ENCODE measurements around the gene BOK. TPM values are rescaled to one million over a fixed set of nuclear protein-coding genes. Genes with fewer than 3 reads are reported as not detected.

BOK gene
- total and polyA plus RNA-seq, 2 of the 13 experiments (the other 11 are each of a cell fraction or from before 2014, with no cell fraction given), result 35.5 to 39.2 TPM

GRCh38 chr2:241546771-241547498 is 11.6 kb upstream of the BOK start (continued):
- TF ChIP-seq ZNF709 (CRISPR knock-in tag; IDR thresholded peaks at IDR 0.05) (0 out of 2 replicates have a peak, but pooled peaks have one; percentile 13), ZBTB38 (CRISPR knock-in tag; IDR thresholded peaks at IDR 0.05) (peak; percentile 69), PAXIP1 (CRISPR knock-in tag; conservative IDR thresholded peaks at IDR 0.05) (peak; percentile 78), ZSCAN5A (CRISPR knock-in tag; IDR thresholded peaks at IDR 0.05; ENCODE audit: borderline replicate concordance) (no peak), NR1H2 (CRISPR knock-in tag; IDR thresholded peaks at IDR 0.05; ENCODE audit: borderline replicate concordance, low read depth) (peak; percentile 48; the same call in 1 of the 2 replicates), RXRA (CRISPR knock-in tag; IDR thresholded peaks at IDR 0.05) (peak; percentile 34; the same call in 1 of the 2 replicates), ZBED4 (CRISPR knock-in tag; IDR thresholded peaks at IDR 0.05; ENCODE audit: borderline replicate concordance) (no peak), GMEB1 (CRISPR knock-in tag; IDR thresholded peaks at IDR 0.05; ENCODE audit: borderline replicate concordance) (0 out of 2 replicates have a peak, but pooled peaks have one; percentile 21), ZNF724P (CRISPR knock-in tag; IDR thresholded peaks at IDR 0.05; ENCODE audit: borderline replicate concordance) (peak; percentile 91), ZMYM4 (CRISPR knock-in tag; IDR thresholded peaks at IDR 0.05) (peak; percentile 17; the same call in 1 of the 2 replicates), BORCS8-MEF2B (CRISPR knock-in tag; IDR thresholded peaks at IDR 0.05) (no peak; the same call in 1 of the 2 replicates), CENPBD1 (CRISPR knock-in tag; IDR thresholded peaks at IDR 0.05; ENCODE audit: borderline replicate concordance, low read depth) (no peak), ZSCAN12 (CRISPR knock-in tag; IDR thresholded peaks at IDR 0.05) (no peak), ZNF484 (CRISPR knock-in tag; IDR thresholded peaks at IDR 0.05; ENCODE audit: borderline replicate concordance, low read depth) (no peak), PHB2 (IDR thresholded peaks at IDR 0.05; ENCODE audit: partially characterized antibody) (no peak), HMGA1 (CRISPR knock-in tag; conservative IDR thresholded peaks at IDR 0.05) (no peak), PHF5A (CRISPR knock-in tag; IDR thresholded peaks at IDR 0.05; ENCODE audit: low read depth, unreplicated experiment) (no peak)
